HS-5 (cell line): ENCODE results near the gene MUC2.

ENCODE experiments used
- DNase-seq: peaks from one replicate; pipeline ENCODE4 v3.0.0-alpha.2; 2012; ENCODE audit warnings: low read depth

Gene MUC2

GRCh38 chr11:1051356-1052132 is 23.1 kb upstream of the MUC2 start:
- no peak for DNase-seq

DNA sequence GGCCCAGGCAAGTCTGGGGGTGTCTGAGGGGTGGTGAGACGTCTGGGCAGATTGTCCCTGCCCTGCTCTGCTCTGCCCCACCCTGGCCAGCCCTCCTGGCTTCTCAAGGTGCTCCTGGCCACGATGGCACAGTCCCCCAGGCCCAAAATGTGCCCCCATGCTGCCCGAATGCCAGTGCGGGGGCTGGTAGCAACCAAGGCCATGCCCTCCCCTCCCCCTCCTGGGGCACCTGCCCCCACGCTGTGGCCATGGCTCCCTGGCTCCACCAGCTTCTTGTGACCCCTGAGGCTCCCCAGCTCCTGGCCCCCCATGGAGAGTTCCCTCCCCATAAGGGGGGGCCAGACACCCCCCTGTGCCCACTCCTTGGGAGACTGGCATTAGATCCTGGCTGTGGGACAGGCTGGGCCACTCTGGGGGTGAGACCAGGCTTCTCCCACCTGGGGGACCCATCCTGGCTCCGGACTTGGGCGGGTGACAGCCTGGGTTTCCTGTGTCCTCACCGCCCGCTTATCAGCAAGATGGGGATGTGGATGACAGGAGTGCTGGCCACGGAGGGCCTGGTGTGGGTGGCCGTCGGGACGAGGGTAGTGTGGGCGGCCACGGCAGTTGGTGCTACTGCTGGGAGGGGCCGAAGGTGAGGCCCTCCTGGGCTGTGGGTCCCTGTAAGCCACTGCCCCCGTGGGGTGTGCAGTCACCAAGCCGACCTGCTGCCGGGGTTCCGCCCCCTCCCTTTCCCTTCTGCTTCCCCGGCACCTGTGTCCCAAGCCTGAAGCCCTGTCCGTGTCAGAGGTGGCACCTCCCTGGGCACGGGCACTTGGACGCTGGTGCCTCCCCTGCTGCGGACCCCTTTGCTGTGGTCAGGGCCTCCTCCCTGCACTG is 22.3 kb upstream of the MUC2 start:
- no peak for DNase-seq

- no peak for DNase-seq
Observed at GRCh38 chr11:1053121-1053901, 21.4 kb upstream of the MUC2 start.

GRCh38 chr11:1054143-1055108 is 20.2 kb upstream of the MUC2 start:
- no peak for DNase-seq

DNA sequence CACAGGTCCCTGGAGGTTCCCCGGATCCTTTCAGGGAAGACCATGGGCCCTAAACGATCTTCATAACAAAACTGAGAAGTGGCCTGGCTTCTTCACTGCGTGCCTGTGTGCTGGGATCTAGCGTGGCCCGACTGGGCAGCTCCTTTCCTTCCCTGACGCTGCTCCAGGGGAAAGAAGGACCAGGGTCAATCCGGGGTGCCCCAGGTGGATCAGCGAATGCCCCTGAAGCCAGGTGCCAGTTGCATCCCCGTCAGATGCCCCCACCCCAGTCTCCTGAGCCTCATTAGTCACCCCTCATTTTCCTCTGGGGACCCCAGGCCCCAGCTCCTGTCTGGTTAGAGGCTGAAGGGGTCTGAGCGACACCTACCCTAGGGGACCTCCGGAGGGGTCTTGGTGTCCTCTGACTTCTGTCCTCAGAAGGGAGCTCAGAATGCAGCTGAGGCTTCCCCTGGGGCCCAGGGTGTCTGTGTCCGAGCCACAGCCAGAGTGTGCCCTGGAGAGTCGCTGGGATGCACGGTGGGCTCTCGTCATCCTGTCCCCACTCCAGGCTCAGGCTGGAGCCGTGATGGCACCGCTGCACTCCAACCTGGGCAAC is 19.5 kb upstream of the MUC2 start:
- no peak for DNase-seq

GRCh38 chr11:1055990-1056771 is 18.5 kb upstream of the MUC2 start:
- DNase-seq: no peak

DNA sequence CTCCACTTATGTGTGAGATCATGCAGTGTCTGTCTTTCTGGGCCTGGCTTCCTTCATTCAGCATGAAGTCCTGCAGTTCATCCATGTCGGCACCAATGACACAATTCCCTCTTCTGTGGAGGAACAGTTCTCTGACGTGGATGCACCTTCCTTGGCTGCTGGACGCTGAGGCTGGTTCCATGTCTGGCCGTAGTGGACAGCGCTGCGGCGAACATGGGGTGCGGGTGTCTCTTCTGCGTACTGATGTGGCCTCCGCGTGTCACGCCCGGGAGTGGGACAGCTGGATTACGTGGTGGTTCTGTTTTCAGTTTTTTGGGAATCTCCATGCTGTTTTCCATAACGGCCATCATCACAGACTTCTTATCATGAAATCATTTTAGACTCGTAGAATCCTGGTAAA is 16.9 kb upstream of the MUC2 start:
- DNase-seq: no peak

- DNase-seq: no peak
Observed at GRCh38 chr11:1059759-1060158, 14.9 kb upstream of the MUC2 start.

DNA sequence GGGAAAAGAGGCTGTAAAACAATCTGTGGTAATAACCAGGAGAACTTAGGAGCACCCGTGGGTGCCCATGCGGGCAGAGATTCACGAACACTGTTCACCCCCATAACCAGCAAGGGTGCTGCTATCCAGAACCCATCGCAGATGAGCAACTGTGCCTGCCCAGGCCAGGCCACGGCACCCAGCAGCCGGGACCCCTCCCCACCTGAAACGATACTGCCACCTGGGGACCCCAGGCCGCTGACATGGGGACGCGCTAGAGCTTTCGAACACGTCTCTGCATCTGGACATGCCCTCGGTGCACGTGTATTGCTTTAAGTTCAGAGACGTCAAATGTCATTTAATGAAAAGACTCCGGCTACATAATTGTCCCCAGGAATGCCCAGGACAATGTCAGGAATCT is 14.3 kb upstream of the MUC2 start:
- DNase-seq: no peak

DNA sequence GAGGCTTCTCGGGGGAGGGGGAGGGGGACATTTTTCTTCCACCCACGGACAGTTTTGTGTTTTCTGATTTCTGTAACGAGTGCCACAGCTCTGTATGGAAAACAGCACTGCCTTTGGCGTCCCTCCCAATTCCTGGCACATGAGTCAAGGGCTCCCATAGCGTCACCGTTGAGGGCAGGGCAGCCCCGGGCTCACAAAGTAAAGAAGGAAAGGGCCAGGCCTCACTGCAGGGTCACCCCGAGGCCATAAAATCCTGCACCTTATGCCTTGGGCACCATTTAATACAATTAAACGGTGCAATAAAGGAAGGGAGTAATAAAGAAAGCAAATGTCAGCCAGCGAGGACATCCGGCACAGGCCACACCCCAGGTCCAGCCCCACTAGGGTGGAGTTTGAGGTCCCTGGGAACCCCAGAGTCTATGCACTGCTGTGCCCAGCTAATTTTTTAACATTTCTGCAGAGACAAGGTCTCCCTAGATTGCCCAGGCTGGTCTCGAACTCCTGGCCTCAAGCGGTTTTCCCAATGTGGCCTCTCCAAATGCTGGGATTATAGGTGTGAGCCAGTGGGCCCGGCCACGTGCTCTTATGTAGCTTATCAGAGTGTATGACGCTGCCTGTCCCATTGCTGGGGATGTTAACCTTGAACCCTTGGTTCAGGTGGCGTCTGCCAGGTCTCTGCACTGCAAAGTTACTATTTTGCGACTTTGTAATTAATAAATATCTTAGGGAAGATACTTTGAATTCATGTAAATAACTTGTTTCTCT is 13.6 kb upstream of the MUC2 start:
- DNase-seq: peak; percentile 11

DNA sequence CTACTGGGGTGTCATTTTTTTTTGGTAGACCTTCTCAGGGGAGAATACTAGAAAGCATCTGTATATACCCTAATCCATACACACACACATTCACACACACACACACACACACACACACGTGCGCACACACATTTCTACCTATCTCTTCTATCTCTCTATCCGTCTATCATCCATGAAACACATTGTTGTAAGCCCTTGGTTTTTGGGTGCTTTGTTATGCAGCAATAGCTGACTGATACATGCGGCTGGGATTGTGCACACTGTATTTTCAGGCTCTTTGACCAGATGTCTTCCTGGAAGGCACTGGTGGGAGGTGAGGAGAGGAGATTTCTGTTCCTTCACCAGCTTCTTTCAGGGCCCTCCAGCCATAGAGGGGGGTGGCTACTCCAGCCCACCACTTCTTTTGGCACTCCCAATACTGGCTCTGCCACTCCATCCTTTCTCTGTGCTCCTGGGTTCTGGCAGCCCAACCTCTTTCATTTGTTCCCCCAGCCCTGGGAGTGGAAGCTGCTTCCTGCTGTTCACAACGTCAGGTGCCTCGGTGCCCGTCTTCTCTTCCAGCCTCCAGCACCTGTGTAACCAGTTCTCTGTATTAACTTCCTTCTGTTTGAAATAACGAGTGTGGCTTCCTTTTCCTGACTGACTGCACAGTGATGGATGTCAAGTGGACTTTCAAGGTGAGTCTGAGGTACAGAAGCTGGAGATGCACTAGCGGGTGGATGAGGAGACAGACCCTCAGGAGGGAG is 12.4 kb upstream of the MUC2 start:
- no peak for DNase-seq

DNA sequence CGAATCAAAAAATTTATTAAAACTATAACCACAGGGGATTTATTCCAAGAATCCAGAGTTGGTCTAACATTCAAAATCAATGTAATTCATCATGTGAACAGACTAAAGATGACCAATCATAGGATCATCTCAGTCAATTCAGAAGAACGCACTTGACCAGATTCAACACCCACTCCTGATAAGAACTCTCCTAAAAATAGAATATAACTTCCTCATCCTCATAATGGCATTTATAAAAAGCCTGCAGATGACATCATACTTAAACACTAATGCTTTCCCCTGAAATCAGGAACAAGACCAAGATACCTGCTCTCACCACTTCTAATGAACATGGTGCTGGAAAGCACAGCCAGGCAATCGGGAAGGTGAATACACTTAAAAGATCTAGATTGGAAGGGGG is 10.5 kb upstream of the MUC2 start:
- DNase-seq: no peak

GRCh38 chr11:1067812-1068496 is 6.7 kb upstream of the MUC2 start:
- no peak for DNase-seq

DNA sequence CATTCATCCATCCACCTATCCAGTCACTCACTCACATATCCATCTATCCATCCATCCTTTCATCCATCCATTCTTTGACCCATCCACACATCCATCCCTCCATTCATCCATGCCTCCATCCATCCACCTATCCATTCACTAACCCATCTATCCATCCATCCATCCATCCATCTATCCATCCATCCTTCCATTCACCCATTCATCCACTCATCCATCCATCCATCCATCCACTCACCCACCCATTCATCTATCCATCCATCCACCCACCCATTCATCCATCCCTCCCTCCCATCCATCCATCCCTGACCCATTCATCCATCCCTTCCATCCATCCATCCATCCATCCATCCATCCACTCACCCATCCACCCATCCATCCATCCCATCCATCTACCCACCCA is 4.9 kb upstream of the MUC2 start:
- DNase-seq: no peak

GRCh38 chr11:1070594-1071462 is 3.8 kb upstream of the MUC2 start:
- no peak for DNase-seq

- DNase-seq: no peak
Observed at GRCh38 chr11:1071571-1072115, 3.0 kb upstream of the MUC2 start.
